B cell (primary cell): ENCODE data around the gene TMC3.

Source experiments
- CTCF ChIP-seq: fragments of 200-600 bp; IDR thresholded peaks from one replicate; pipeline ENCODE4 v1.8.0; 2022; ENCODE audit warnings: antibody characterized with exemption, mild to moderate bottlenecking
- EZH2 ChIP-seq: IDR thresholded peaks from 2 replicates; pipeline ENCODE4 v1.6.1; 2012; ENCODE audit warnings: borderline replicate concordance, low read depth, mild to moderate bottlenecking, moderate library complexity, low read length; ENCODE audit not compliant: insufficient read depth, poor library complexity, severe bottlenecking

- no peak for TF ChIP-seq EZH2
- TF ChIP-seq CTCF = no peak
Measured at GRCh38 chr15:81341351-81341750, 32.7 kb downstream of the TMC3 start.
